ENCODE results near the gene JPT2. TPM values are rescaled to one million over a fixed set of nuclear protein-coding genes. Genes with fewer than 3 reads are reported as not detected.

JPT2 gene
- total RNA-seq, 1 experiment from 2014 or later, result 131 TPM

- peaks cover 60% of the 10 kb centered on the region for H3K36me3 Mint-ChIP-seq (ENCODE audit: insufficient read depth, unreplicated experiment)
- ChIA-PET POLR2A (no interaction called here), CTCF (no interaction called here)
- H3K27me3 Mint-ChIP-seq (ENCODE audit: insufficient read depth, unreplicated experiment), result no peaks in the 10 kb centered on the region
- intact Hi-C loops (cut with micrococcal nuclease), result no loop called here
- H3K27ac Mint-ChIP-seq (ENCODE audit: low read depth, unreplicated experiment), result no peak overlapping the region
- no peak for DNase-seq (ENCODE audit: unreplicated experiment)
- H3K9me3 Mint-ChIP-seq (ENCODE audit: unreplicated experiment), result no peaks in the 10 kb centered on the region
- no peaks in the 10 kb centered on the region for H3K4me1 Mint-ChIP-seq (ENCODE audit: insufficient read depth, unreplicated experiment)
- BruUV-seq (replicated peaks), result no TSS peak
- no peak overlapping the region for H3K4me3 Mint-ChIP-seq (ENCODE audit: unreplicated experiment)
- TF ChIP-seq CTCF (IDR thresholded peaks at IDR 0.05; ENCODE audit: unreplicated experiment), result no peak
These were observed 43.0 kb upstream of the JPT2 start for GRCh38 chr16:1635070-1635469.

- Mint-ChIP-seq H3K27ac (ENCODE audit: low read depth, unreplicated experiment) (no peak overlapping the region), H3K27me3 (ENCODE audit: insufficient read depth, unreplicated experiment) (no peaks in the 10 kb centered on the region), H3K4me3 (ENCODE audit: unreplicated experiment) (no peak overlapping the region), H3K36me3 (ENCODE audit: insufficient read depth, unreplicated experiment) (peaks cover 68% of the 10 kb centered on the region), H3K9me3 (ENCODE audit: unreplicated experiment) (no peaks in the 10 kb centered on the region), H3K4me1 (ENCODE audit: insufficient read depth, unreplicated experiment) (no peaks in the 10 kb centered on the region)
- BruUV-seq (replicated peaks), result no TSS peak
- DNase-seq (ENCODE audit: unreplicated experiment), result no peak
- ChIA-PET CTCF (no interaction called here), POLR2A (interaction anchor here (0.8 kb wide), 1 partner anchor 92 kb away, joined by 3 read pairs; no protein-coding TSS in a partner anchor)
- TF ChIP-seq CTCF (IDR thresholded peaks at IDR 0.05; ENCODE audit: unreplicated experiment), result no peak
- intact Hi-C loops (cut with micrococcal nuclease), result no loop called here
These were observed 40.6 kb upstream of the JPT2 start for GRCh38 chr16:1637526-1637925.

- no peaks in the 10 kb centered on the region for H3K27me3 Mint-ChIP-seq (ENCODE audit: insufficient read depth, unreplicated experiment)
- H3K27ac Mint-ChIP-seq (ENCODE audit: low read depth, unreplicated experiment), result no peak overlapping the region
- H3K4me3 Mint-ChIP-seq (ENCODE audit: unreplicated experiment), result no peak overlapping the region
- no peaks in the 10 kb centered on the region for H3K9me3 Mint-ChIP-seq (ENCODE audit: unreplicated experiment)
- no peak for DNase-seq (ENCODE audit: unreplicated experiment)
- TF ChIP-seq CTCF (IDR thresholded peaks at IDR 0.05; ENCODE audit: unreplicated experiment), result no peak
- CTCF ChIA-PET, result interaction anchor here (0.7 kb wide), 1 partner anchor 379 kb away, joined by 3 read pairs; no protein-coding TSS in a partner anchor
- POLR2A ChIA-PET, result no interaction called here
- intact Hi-C loops (cut with micrococcal nuclease), result no loop called here
- no TSS peak for BruUV-seq (replicated peaks)
- H3K4me1 Mint-ChIP-seq (ENCODE audit: insufficient read depth, unreplicated experiment), result no peaks in the 10 kb centered on the region
- H3K36me3 Mint-ChIP-seq (ENCODE audit: insufficient read depth, unreplicated experiment), result peaks cover 71% of the 10 kb centered on the region
These were observed 39.3 kb upstream of the JPT2 start for GRCh38 chr16:1638757-1639156.

- BruUV-seq (replicated peaks), result no TSS peak
- H3K9me3 Mint-ChIP-seq (ENCODE audit: unreplicated experiment), result no peaks in the 10 kb centered on the region
- no peak for TF ChIP-seq CTCF (IDR thresholded peaks at IDR 0.05; ENCODE audit: unreplicated experiment)
- H3K4me3 Mint-ChIP-seq (ENCODE audit: unreplicated experiment), result no peak overlapping the region
- no peak overlapping the region for H3K27ac Mint-ChIP-seq (ENCODE audit: low read depth, unreplicated experiment)
- no peaks in the 10 kb centered on the region for H3K27me3 Mint-ChIP-seq (ENCODE audit: insufficient read depth, unreplicated experiment)
- H3K4me1 Mint-ChIP-seq (ENCODE audit: insufficient read depth, unreplicated experiment), result no peaks in the 10 kb centered on the region
- ChIA-PET CTCF (interaction anchor here (0.7 kb wide), 1 partner anchor 380 kb away, joined by 3 read pairs; no protein-coding TSS in a partner anchor), POLR2A (no interaction called here)
- intact Hi-C loops (cut with micrococcal nuclease), result no loop called here
- H3K36me3 Mint-ChIP-seq (ENCODE audit: insufficient read depth, unreplicated experiment), result peaks cover 71% of the 10 kb centered on the region
- DNase-seq (ENCODE audit: unreplicated experiment), result no peak
These were observed 38.8 kb upstream of the JPT2 start for GRCh38 chr16:1639282-1639681.
